Activated CD4-positive, CD25-positive, alpha-beta regulatory T cell (primary cell): ENCODE data around the gene SRBD1.

Experiments used
- DNase-seq, 4 experiments: peaks; one replicate each; lab custom pipeline; 2025; lab: John Stamatoyannopoulos, UW

Gene SRBD1

GRCh38 chr2:45631955-45632354, 20.9 kb upstream of the SRBD1 start:
- DNase-seq = no peak

GRCh38 chr2:45631319-45631718, 20.3 kb upstream of the SRBD1 start:
- no peak for DNase-seq

GRCh38 chr2:45629971-45630370, 18.9 kb upstream of the SRBD1 start:
- DNase-seq = no peak

- DNase-seq = no peak
These were observed 16.8 kb upstream of the SRBD1 start for GRCh38 chr2:45627911-45628310.

- no peak for DNase-seq
These were observed 15.5 kb upstream of the SRBD1 start for GRCh38 chr2:45626387-45627221.

GRCh38 chr2:45625824-45626223, 14.8 kb upstream of the SRBD1 start:
- DNase-seq = no peak

- DNase-seq = no peak
These were observed 12.0 kb upstream of the SRBD1 start for GRCh38 chr2:45623098-45623497.

GRCh38 chr2:45622336-45623075, 11.4 kb upstream of the SRBD1 start:
- no peak for DNase-seq

- no peak for DNase-seq
These were observed 6.4 kb upstream of the SRBD1 start for GRCh38 chr2:45617496-45617895.

- DNase-seq = no peak
These were observed 5.8 kb upstream of the SRBD1 start for GRCh38 chr2:45616658-45617411.

- DNase-seq = no peak
These were observed 3.9 kb upstream of the SRBD1 start for GRCh38 chr2:45614871-45615415.

GRCh38 chr2:45614330-45614729, 3.3 kb upstream of the SRBD1 start:
- no peak for DNase-seq

- DNase-seq = no peak
These were observed 1.7 kb upstream of the SRBD1 start for GRCh38 chr2:45612731-45613130.

GRCh38 chr2:45612285-45612684, 1.2 kb upstream of the SRBD1 start:
- DNase-seq = no peak

- DNase-seq = peak in 2 of 4 experiments; percentile 4 to 30
These were observed 617 bp downstream of the SRBD1 start for GRCh38 chr2:45610281-45611019.

GRCh38 chr2:45607701-45608100, 3.4 kb downstream of the SRBD1 start:
- DNase-seq = no peak

- DNase-seq = no peak
These were observed 4.3 kb downstream of the SRBD1 start for GRCh38 chr2:45606796-45607195.

GRCh38 chr2:45605116-45605515, 6.0 kb downstream of the SRBD1 start:
- no peak for DNase-seq

GRCh38 chr2:45602624-45603023, 8.4 kb downstream of the SRBD1 start:
- DNase-seq = no peak

- DNase-seq = no peak
These were observed 12.5 kb downstream of the SRBD1 start for GRCh38 chr2:45598545-45598944.

GRCh38 chr2:45596761-45597160, 14.3 kb downstream of the SRBD1 start:
- no peak for DNase-seq
